Activated CD4-positive, alpha-beta T cell treated with anti-CD3 and anti-CD28 coated beads, Interleukin-2, amount 50 U/mL, for 48 hours (primary cell): ENCODE results near the gene CHCHD4.
"Not testable (repeated sequence)": the region's sequence is repeated elsewhere in the genome, so short reads cannot be mapped to it uniquely, and the experiment has no call there.

Experiments
- DNase-seq, 2 experiments: peaks; one replicate each; pipeline ENCODE4 v3.0.0-alpha.2; 2020

CHCHD4 gene

DNA sequence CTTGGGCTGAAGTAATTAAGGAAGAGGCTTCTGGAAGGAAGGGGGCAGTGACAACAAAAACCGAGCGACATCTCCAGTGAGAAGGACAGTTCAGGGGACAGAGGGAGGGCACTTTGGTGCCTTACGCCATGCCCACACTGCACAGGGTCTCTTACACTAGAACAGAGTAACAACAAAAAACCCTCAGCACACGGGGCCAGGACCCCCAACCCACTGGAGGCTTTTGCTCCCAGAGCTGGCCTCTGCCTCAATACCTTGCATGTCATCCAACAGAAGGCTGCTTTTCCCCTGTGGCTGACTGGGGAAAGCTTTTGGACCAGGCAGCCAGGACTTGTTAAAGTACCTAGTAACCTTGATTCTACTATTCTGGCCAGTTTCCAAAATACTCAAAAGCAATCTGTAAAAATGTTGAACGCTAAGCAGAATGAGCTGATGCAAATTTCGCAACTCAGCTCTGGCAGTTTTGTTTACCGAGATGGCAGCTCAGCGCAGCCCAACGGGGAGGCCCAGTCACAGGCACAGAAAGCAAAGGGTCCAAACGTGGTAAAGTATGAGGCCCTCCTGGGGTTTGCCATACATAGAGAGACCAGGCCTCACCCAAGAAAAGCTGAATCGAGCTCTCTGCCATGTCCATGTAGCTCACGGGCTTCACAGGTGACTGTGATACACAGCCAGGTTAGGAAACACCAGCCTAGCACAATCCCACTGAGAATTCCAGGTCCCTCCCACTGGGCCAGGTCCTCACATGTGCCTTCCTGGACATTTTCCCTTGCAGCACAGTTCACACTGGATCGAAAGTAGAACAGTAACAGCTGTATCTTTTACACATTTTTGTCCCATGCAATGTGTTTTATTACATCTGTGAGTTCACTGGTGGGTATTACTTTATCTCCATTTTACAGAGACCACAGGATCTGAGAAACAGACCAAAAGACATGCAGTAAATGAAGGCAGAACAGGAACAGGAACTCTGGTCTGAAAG, 6.0 kb downstream of the CHCHD4 start:
- no peak for DNase-seq

DNA sequence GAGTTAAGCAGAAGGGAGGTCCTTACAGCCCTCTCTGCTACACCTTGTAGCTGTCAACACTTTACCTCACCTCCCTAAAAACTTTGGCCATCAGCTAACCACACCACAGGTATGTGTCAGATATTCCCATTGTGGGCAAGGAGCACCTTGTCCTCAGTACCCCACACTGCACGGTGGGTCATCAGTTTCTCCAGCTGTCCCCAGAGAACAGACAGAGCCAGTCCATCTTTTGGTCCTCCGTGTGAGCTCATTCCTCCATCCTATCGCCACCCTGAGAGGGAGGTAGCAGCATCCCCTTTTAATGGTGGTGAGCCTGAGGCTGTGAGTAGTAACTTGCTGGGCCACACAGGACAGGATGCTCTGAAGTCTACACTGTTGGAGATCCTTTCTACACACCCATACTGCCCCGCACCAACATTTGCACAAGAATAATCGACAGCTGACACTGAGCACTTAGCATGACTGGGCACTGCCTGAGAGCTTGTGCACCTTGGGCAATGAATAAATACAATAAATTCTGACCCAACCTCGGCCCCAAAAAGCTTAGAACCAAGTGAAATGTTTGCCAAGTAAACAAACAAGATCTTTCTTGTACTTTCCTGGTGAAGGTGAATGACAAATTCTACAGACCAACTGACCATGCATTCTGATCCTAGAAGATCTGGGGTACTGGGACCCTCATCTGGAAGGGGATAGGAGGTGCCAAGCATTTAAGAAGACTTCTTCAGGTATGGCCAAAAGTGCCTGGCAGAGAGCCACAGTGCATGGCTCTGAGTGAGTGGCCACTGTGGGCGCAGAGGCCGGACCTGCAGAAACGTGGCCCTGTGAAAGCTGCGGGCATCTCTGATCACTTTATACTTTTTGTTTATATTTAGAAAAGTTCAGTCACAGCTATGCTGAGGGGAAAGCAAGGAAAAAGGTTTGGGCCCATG, 6.9 kb downstream of the CHCHD4 start:
- DNase-seq, result no peak

DNA sequence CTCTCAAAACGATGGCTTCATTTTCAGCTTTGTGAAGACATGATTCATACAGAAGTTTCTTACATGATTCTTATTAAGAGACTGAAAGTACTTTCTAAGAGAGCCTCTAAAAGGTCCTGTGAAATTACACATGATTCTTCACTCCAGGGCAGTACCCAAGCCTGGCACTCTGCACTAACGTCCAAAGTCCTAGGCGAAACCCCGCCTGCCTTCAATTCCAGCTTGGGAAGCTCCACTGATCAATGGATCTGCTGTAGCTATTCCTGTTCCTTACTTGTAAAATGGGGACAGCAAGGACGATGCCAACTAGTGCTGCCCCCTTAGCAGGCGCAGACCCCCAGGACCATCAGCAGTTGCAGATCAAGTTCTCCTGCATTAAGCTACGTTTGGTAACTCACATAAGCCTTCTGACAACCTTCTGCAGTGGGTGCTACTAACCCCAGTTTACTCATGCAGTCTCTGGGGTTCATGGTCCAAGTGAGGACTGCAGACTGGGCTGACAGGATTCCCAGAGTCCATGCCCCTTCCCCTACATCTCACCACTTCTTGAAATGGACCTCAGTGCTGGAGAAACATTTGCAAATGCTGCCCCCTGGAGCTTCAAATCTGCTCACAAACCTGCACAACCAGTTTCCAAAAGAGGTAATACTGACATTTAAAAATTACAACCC, 10.6 kb downstream of the CHCHD4 start:
- DNase-seq, result no peak

DNA sequence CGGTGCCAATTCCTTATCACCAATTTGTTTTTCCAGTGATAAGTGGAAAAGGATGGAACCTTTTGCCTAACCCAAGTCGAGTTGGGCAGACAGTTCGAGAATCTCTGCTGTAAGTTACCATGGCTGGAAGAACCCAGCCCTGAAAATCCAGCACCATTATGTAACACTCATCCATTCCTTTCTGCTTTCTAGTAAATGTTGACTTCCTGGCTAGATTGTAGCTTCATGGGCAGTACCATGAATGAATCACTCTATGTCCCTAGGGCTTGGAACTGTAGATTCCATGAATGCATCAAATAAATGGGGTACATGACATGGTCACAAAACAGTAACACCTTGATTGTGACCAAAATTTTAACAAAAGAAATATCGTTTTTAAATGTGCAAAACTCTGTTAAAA, 14.0 kb downstream of the CHCHD4 start:
- DNase-seq, result no peak

DNA sequence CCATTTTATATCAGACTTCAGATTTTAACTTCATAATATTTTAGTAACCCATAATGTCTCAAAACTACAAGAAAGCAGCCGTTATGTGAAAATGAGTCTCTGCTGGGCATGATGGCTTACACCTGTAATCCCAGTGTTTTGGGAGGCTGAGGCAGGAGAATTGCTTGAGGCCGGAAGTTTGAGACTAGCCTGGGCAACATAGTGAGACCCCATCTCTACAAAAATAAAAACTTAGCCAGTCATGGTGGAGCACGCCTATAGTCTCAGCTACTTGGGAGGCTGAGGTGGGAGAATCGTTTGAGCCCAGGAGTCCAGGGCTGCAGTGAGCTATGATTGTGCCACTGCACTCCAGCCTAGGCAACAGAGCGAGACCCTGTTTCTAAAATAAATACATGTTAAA, 14.8 kb downstream of the CHCHD4 start:
- not testable (repeated sequence) for DNase-seq

DNA sequence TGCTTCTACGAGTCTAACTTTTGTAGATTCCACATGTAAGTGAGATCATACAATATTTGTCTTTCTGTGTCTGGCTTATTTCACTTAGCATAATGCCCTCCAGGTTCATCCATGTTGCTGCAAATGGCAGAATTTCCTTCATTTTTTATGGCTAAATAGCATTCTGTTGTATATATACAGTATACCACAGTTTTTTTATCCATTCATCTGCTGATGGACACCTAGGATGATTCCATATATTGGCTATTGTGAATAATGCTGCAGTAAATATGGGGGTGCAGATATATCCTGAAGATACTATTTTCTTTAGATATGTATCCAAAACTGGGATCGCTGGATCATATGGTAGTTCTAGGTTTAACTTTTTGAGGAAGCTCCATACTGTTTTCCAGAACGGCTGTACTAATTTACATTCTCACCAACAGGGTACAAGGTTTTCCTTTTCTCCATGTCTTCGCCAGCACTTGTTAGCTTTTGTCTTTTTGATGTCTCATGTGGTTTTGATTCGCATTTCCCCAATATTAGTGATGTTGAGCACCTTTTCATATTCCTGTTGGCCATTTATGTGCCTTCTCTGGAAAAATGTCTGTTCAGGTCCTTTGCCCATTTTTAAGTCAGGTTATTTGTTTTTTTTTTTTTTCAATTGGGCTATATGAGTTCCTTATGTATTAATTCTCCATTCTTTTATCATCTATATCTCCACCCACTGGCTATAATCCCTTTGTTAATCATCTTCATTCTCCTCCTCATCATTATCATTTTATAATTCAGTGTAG, 26.9 kb downstream of the CHCHD4 start:
- no peak for DNase-seq

DNA sequence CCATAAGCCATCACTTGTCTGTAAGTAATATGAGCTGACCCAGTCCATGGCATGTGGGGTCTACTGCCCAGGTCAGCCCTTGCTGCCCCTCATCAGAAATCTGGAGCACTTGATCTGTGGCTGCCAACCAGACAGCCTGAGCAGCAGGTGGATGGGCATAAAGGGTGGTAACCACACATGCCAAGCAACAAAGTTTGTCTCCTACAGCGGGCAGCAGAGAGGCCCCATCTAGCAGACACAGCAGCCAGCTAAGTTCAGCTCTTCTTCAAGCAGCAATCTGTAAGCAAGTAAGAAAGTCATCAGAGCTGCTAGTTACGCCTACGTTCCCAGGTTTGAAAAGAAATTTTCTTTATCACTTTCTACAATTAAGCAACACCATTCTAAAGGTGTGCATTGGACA, 27.9 kb downstream of the CHCHD4 start:
- DNase-seq, result no peak

DNA sequence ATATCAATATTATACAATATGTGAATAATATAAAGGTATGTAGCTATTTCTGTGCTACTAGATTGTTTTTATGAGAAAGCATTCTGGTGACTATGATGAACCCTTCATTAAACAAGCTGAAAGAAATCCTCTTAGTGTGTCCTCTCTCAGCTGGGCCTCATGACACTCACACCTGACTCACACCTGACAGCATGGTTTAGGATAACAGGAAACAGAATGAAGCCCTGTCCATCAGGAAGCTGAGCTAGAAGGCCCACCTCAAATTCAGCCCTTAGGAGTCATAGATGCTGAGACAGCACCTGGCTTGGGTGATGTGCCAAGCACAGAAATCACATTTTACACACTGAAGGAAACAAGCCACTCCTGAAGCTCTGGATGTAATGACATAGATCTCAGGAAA, 30.8 kb downstream of the CHCHD4 start:
- no peak for DNase-seq

DNA sequence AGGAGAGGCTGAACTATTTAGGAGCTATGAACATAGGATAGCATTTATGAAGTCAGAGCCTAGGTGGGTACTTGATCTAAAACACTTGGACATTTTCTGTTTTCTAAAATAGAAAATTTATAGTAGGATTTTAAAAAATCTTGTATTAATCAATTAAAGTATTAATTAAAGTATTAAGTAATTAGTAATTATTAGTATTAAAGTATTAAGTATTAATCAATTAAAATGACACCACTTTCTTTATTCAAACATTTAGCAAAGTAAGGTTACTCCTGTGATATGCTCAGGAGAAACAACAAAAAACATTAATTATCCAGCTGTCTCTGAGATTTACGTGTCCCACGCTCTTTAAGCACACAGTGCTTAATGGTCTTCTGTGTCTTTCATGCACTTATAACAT, 32.2 kb downstream of the CHCHD4 start:
- DNase-seq, result no peak

DNA sequence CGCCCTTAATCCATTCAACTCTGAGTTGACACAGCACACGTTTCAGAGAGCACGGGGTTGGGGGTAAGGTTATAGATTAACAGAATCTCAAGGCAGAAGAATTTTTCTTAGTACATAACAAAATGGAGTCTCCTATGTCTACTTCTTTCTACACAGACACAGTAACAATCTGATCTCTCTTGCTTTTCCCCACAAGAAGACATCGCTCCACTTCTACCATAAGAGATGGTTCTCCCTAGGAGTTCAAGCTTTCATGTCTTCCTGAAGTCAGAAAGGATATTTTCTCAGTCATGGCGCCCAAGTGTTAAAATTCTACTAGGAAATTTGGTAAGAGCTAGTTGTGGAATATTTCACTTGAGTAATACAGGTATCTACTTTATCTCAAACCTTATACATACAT, 32.7 kb downstream of the CHCHD4 start:
- DNase-seq, result not testable (repeated sequence)

DNA sequence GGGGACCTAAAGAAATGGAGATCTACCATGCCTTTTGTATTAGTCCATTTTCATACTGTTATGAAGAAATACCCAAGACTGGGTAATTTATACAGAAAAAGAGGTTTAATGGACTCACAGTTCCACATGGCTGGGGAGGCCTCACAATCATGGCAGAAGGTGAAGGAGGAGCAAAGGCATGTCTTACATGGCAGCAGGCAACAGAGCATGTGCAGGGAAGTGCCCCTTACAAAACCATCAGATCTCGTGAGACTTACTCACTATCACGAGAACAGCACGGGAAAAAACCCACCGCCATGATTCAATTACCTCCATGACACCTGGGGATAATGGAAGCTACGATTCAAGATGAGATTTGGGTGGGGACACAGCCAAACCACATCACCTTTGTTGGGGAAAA, 37.2 kb downstream of the CHCHD4 start:
- not testable (repeated sequence) for DNase-seq

DNA sequence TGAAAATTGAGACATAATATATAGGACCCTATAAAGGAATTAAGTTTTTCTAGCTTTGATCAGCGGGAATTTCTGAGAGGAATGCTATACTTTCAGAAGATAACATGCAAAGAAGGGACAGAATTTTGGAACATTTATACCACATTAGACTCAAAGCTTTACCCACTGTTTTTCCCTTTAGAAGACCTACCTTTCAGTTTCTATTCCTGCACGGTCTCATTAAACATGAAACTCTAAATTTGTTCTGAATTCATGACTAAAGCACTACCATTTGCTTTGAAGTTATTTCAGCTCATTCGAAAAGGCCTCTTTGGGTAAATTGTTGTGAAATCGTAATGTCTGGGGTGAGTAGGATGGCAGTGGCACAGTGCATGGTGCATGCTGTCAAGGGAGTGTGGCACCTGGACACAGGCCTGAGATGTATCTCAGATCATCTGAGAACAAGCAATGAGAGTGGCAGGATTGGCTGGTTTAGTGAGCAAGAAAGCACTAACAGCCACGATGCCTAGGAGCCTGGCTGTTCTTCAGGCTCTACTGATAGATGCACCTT, 42.5 kb downstream of the CHCHD4 start:
- peak; percentile 14 to 28 for DNase-seq

DNA sequence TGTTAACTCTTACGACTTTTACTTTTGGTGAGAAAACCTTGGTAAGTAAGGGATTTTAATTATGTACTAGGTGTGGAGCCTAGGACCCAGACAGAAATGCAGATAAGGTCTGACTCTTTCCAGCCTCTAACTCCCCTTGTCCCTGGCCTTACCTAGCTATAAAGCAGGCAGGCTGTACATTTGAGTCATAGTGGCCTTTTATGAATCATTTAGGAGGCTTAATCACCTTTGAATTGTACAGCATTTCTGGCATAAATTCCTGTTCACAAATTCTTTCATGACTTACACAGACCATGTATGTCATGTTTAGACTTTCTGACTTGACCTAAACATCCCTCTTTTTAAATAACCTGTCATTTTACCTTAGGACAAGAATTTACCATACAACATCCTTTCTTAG, 47.4 kb downstream of the CHCHD4 start:
- no peak for DNase-seq

DNA sequence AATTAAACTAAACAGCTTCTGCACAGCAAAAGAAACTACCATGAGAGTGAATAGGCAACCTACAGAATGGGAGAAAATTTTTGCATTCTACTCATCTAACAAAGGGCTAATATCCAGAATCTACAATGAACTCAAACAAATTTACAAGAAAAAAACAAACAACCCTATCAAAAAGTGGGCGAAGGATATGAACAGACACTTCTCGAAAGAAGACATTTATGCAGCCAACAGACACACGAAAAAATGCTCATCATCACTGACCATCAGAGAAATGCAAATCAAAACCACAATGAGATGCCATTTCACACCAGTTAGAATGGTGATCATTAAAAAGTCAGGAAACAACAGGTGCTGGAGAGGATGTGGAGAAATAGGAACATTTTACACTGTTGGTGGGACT, 49.4 kb downstream of the CHCHD4 start:
- DNase-seq, result not testable (repeated sequence)

DNA sequence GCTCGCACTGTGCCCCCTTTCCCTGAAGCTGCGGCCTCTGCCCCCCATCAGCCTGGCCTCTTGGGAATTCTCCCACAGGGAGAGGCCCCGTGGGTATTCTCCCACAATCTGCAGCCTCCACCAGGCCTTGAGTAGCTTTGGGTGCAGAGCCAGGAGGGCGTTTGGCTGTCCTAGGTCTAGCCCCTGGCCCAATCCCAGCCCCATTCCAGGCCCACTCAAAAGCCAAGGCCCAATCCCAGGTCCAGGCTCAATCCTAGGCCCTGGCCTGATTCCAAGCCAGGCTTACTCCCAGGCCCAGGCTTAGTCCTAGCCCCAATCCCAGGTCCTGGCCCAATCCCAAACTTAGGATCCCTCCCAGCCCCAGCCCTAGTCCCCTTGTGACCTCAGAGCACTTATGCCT, 59.8 kb downstream of the CHCHD4 start:
- DNase-seq, result no peak

DNA sequence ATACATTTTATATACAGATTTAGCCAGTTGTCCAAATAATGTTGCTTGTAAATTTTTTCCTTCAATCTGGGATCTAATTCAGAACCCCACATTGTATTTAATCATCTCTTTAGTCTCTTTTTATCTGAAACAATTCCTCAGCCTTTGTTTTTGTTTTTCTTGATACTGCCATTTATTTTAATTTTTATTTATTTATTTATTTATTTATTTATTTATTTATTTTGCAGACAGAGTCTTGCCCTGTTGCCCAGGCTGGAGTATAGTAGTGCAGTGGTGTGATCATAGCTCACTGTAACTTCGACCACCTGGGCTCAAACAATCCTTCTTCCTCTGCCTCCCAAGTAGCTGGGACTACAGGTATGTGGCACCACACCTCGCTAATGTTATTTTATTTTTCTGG, 61.5 kb downstream of the CHCHD4 start:
- no peak for DNase-seq
